ENCODE data around the gene SRGAP1.

The SRGAP1 gene

GRCh38 chr12:63820427-63820826 is 24.1 kb upstream of the SRGAP1 start:
- no peak for TF ChIP-seq CTCF (IDR thresholded peaks at IDR 0.05; ENCODE audit: extremely low read depth, missing control alignments)
- DNase-seq (ENCODE audit: low spot score): no peak

GRCh38 chr12:63821781-63822251 is 22.7 kb upstream of the SRGAP1 start:
- TF ChIP-seq CTCF (IDR thresholded peaks at IDR 0.05; ENCODE audit: extremely low read depth, missing control alignments): no peak
- DNase-seq (ENCODE audit: low spot score): no peak

DNA sequence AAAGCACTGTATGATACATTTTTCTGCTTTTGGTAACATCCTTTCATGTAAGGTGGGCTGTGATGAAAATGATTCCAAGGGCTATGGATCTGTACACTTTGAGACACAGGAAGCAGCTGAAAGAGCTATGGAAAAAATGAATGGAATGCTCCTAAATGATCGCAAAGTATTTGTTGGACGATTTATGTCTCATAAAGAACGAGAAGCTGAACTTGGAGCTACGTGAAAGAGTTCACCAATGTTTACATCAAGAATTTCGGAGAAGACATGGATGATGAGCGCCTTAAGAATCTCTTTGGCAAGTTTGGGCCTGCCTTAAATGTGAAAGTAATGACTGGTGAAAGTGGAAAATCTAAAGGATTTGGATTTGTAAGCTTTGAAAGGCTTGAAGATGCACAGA is 22.1 kb upstream of the SRGAP1 start:
- TF ChIP-seq CTCF (IDR thresholded peaks at IDR 0.05; ENCODE audit: extremely low read depth, missing control alignments): no peak
- no peak for DNase-seq (ENCODE audit: low spot score)

- DNase-seq (ENCODE audit: low spot score): no peak
- no peak for TF ChIP-seq CTCF (IDR thresholded peaks at IDR 0.05; ENCODE audit: extremely low read depth, missing control alignments)
Measured at GRCh38 chr12:63823040-63823439, 21.5 kb upstream of the SRGAP1 start.

DNA sequence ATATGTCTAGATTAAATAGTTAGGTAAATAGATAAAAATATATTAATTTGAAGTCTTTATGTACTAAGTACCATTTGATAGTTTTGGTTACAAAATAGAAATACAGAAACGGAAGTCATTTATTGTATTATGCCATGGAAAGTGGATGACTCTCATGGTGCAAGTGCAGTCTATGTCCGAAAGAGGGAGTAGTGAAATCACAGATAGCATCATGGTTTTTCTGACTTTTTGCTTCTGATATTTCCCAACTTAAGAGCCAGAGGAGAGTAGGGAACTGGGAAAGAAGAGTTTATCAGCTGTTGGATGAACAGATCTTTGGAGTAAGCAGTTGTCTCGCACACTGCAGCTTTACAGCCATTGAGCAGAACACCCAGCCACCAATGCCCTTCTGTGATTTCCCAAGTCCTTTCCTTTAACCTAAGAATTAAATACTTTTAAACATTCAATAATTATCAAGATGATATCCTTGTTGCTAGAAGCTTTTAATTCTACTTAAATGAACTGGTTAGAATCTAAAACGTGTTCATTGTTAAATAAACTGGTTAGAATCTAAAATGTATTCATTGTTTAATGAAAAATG is 18.4 kb upstream of the SRGAP1 start:
- DNase-seq (ENCODE audit: low spot score): peak; percentile 60
- TF ChIP-seq CTCF (IDR thresholded peaks at IDR 0.05; ENCODE audit: extremely low read depth, missing control alignments): peak; percentile 49

GRCh38 chr12:63828867-63829266 is 15.6 kb upstream of the SRGAP1 start:
- TF ChIP-seq CTCF (IDR thresholded peaks at IDR 0.05; ENCODE audit: extremely low read depth, missing control alignments): no peak
- DNase-seq (ENCODE audit: low spot score): no peak

GRCh38 chr12:63836046-63836445 is 8.5 kb upstream of the SRGAP1 start:
- no peak for TF ChIP-seq CTCF (IDR thresholded peaks at IDR 0.05; ENCODE audit: extremely low read depth, missing control alignments)
- no peak for DNase-seq (ENCODE audit: low spot score)
